ENCODE measurements around the gene EMILIN2. TPM values are rescaled to one million over a fixed set of nuclear protein-coding genes. Genes with fewer than 3 reads are reported as not detected.

Gene EMILIN2
- total and polyA plus RNA-seq, 2 donors (not counting 3 experiments of a cell fraction or from before 2014, with no cell fraction given), result 9.4 to 13.4 TPM

- Histone ChIP-seq H3K9me1 (replicated peaks; ENCODE audit: control insufficient read depth, extremely low read depth, insufficient read depth, low read length) (no peaks in the 10 kb centered on the region), H3K36me3 (ENCODE audit: control insufficient read depth in 2 of 2, extremely low read depth in 1 of 2, insufficient read depth in 2 of 2, low read length in 2 of 2) (peaks cover 10 to 29% of the 10 kb centered on the region in 2 experiments), H3K4me2 (ENCODE audit: insufficient read depth, low read length) (no peak overlapping the region), H3K9me3 (replicated peaks; ENCODE audit: control insufficient read depth, insufficient read depth, low read length) (no peaks in the 10 kb centered on the region), H3K4me3 (replicated peaks in 1 of 3; ENCODE audit: insufficient read depth in 1 of 3, low read depth in 1 of 3, low read length in 3 of 3) (no peak overlapping the region), H3K27ac (ENCODE audit: insufficient read depth, low read depth, low read length) (no peak overlapping the region), H3K79me2 (ENCODE audit: control insufficient read depth, insufficient read depth, low read length) (peaks cover 12% of the 10 kb centered on the region), H3K27me3 (ENCODE audit: control insufficient read depth in 2 of 2, insufficient read depth in 2 of 2, low read length in 2 of 2) (no peaks in the 10 kb centered on the region), H4K20me1 (replicated peaks; ENCODE audit: control insufficient read depth, extremely low read depth, insufficient read depth, low read length) (no peaks in the 10 kb centered on the region), H3K9ac (replicated peaks; ENCODE audit: extremely low read depth, insufficient read depth, low read length) (no peak overlapping the region), H3K4me1 (ENCODE audit: control insufficient read depth, extremely low read depth, insufficient read depth, low read length) (no peaks in the 10 kb centered on the region), H2AFZ (ENCODE audit: low read depth, low read length) (no peak overlapping the region)
- intact Hi-C loops (cut with micrococcal nuclease), result no loop called here
- CTCF ChIA-PET, result interaction anchor here (0.8 to 4.2 kb wide), 3 partner anchors 16 to 111 kb away, joined by 3 to 19 read pairs (median 6); no protein-coding TSS in a partner anchor
- POLR2A ChIA-PET, result no interaction called here
- BruUV-seq (replicated peaks), result no TSS peak
- FAIRE-seq, result no peak
- dilution Hi-C loops (cut with MboI; ENCODE audit: extremely low pct_ligation_motif_present, low sequenced_read_pairs), result no loop called here
- no peak for TF ChIP-seq POLR2A (IDR thresholded peaks at IDR 0.05; ENCODE audit: low read depth, low read length)
- no peak for TF ChIP-seq GATA2 (IDR thresholded peaks at IDR 0.05; ENCODE audit: insufficient read depth, insufficient read length, low read depth, low read length)
- TF ChIP-seq MYC (IDR thresholded peaks at IDR 0.05; ENCODE audit: low read depth, low read length), result no peak
- TF ChIP-seq CTCF (IDR thresholded peaks at IDR 0.05; ENCODE audit: extremely low read depth in 1 of 2, insufficient read depth in 1 of 2, low read depth in 1 of 2, low read length in 2 of 2), result no peak
- TF ChIP-seq JUN (IDR thresholded peaks at IDR 0.05; ENCODE audit: borderline replicate concordance, insufficient read depth, insufficient read length, low read depth), result no peak
- TF ChIP-seq FOS (IDR thresholded peaks at IDR 0.05; ENCODE audit: borderline replicate concordance, insufficient read depth, low read length), result no peak
- no peak for TF ChIP-seq POLR2AphosphoS5 (IDR thresholded peaks at IDR 0.05; ENCODE audit: insufficient read depth, low read depth, low read length)
- no peak for TF ChIP-seq MAX (IDR thresholded peaks at IDR 0.05; ENCODE audit: insufficient read depth, insufficient read length)
- TF ChIP-seq EZH2 (IDR thresholded peaks at IDR 0.05; ENCODE audit: borderline replicate concordance, low read depth, low read length, severe bottlenecking), result no peak
- DNase-seq (ENCODE audit: low read depth, low spot score), result no peak
Observed at GRCh38 chr18:2952605-2953004, 105.8 kb downstream of the EMILIN2 start.
